IMR-90 (cell line): ENCODE measurements around the gene SLC8A1. TPM values are rescaled to one million over a fixed set of nuclear protein-coding genes. Genes with fewer than 3 reads are reported as not detected.

Experiments used
- ATAC-seq: fragments of 200-7000 bp; cut with Tn5 transposase; 2 replicates; pipeline ENCODE4 v1.9.1; 2020; ENCODE audit warnings: low read depth, mild to moderate bottlenecking, moderate library complexity
- BruUV-seq: library from RNA; stranded (reverse); fragments of 400-500 nt; replicated peaks from 2 replicates; lab custom pipeline; 2021; lab: Mats Ljungman, UMichigan
- CTCF ChIA-PET: fragments of 300-600 bp; formaldehyde crosslinking; extraction: SDS; loops from one replicate; lab custom pipeline; 2021; ENCODE audit warnings: antibody characterized with exemption; lab: Yijun Ruan, JAX
- POLR2A ChIA-PET: fragments of 300-600 bp; sonication (Branson Sonifier 250); formaldehyde crosslinking; loops from one replicate; lab custom pipeline; 2022; ENCODE audit warnings: antibody characterized with exemption; ENCODE audit not compliant: unreplicated experiment; lab: Charles Lee
- DNase-seq: peaks from one replicate; pipeline ENCODE4 v3.0.0; 2013
- H2AFZ ChIP-seq: replicated peaks from 2 replicates; pipeline ENCODE3; 2013; ENCODE audit warnings: low read length, mild to moderate bottlenecking; ENCODE audit not compliant: poor library complexity
- H2AK5ac ChIP-seq: 2 replicates; pipeline ENCODE4 v1.6.1; 2013; ENCODE audit warnings: low read depth, low read length, inconsistent platforms
- H2AK9ac ChIP-seq: replicated peaks from 2 replicates; pipeline ENCODE3; 2013; ENCODE audit warnings: mild to moderate bottlenecking, low read depth, low read length, moderate library complexity; ENCODE audit not compliant: poor library complexity
- H2BK120ac ChIP-seq: 2 replicates; pipeline ENCODE4 v1.6.1; 2013; ENCODE audit warnings: low read depth, low read length, inconsistent platforms
- H2BK15ac ChIP-seq: 3 replicates; pipeline ENCODE4 v1.6.1; 2013; ENCODE audit warnings: low read depth, low read length, inconsistent platforms
- H2BK20ac ChIP-seq: 2 replicates; pipeline ENCODE4 v1.6.1; 2013; ENCODE audit warnings: low read depth, mild to moderate bottlenecking, inconsistent platforms, low read length, moderate library complexity
- H2BK5ac ChIP-seq: 2 replicates; pipeline ENCODE4 v1.6.1; 2013; ENCODE audit warnings: mild to moderate bottlenecking, low read depth, low read length, inconsistent platforms; ENCODE audit not compliant: poor library complexity, severe bottlenecking
- H3K14ac ChIP-seq: replicated peaks from 2 replicates; pipeline ENCODE4 v1.6.1; 2013; ENCODE audit warnings: low read depth, low read length, inconsistent platforms
- H3K18ac ChIP-seq: 2 replicates; pipeline ENCODE4 v1.6.1; 2013; ENCODE audit warnings: low read depth, low read length, control low read depth
- H3K23ac ChIP-seq: 2 replicates; pipeline ENCODE4 v1.6.1; 2013; ENCODE audit warnings: low read depth, low read length, inconsistent platforms
- H3K27ac ChIP-seq: 2 replicates; pipeline ENCODE4 v1.5.1; 2013; ENCODE audit warnings: mild to moderate bottlenecking, control low read depth, low read length; ENCODE audit not compliant: insufficient read depth
- H3K27me3 ChIP-seq: 2 replicates; pipeline ENCODE4 v1.6.1; 2013; ENCODE audit warnings: low read length; ENCODE audit not compliant: control insufficient read depth, insufficient read depth
- H3K36me3 ChIP-seq: 2 replicates; pipeline ENCODE4 v1.6.1; 2013; ENCODE audit warnings: low read length, mixed read lengths; ENCODE audit not compliant: control insufficient read depth, insufficient read depth
- H3K4ac ChIP-seq: 2 replicates; pipeline ENCODE4 v1.6.1; 2013; ENCODE audit warnings: low read depth, low read length, inconsistent platforms
- H3K4me1 ChIP-seq: 2 replicates; pipeline ENCODE4 v1.6.1; 2013; ENCODE audit warnings: low read length, mixed read lengths; ENCODE audit not compliant: control insufficient read depth, insufficient read depth
- H3K4me2 ChIP-seq: 2 replicates; pipeline ENCODE4 v1.6.1; 2013; ENCODE audit warnings: low read depth, mild to moderate bottlenecking, control low read depth, low read length, moderate library complexity
- H3K4me3 ChIP-seq: 2 replicates; pipeline ENCODE4 v1.5.1; 2013; ENCODE audit warnings: low read depth, mild to moderate bottlenecking, control low read depth, low read length, moderate library complexity; ENCODE audit not compliant: insufficient read depth
- H3K56ac ChIP-seq: 2 replicates; pipeline ENCODE4 v1.6.1; 2013; ENCODE audit warnings: low read length, inconsistent platforms; ENCODE audit not compliant: insufficient read depth; ENCODE audit errors: extremely low read depth
- H3K79me1 ChIP-seq, 2 experiments: 2 replicates each; pipeline ENCODE4 v1.6.1; 2013; ENCODE audit warnings: low read length in 2 of 2, inconsistent platforms in 1 of 2, low read depth in 1 of 2
- H3K9ac ChIP-seq: 2 replicates; pipeline ENCODE4 v1.6.1; 2013; ENCODE audit warnings: low read depth, low read length, control low read depth
- H3K9me1 ChIP-seq: 2 replicates; pipeline ENCODE4 v1.6.1; 2013; ENCODE audit warnings: low read length, inconsistent platforms; ENCODE audit not compliant: insufficient read depth
- H3K9me3 ChIP-seq: 2 replicates; pipeline ENCODE4 v1.6.1; 2013; ENCODE audit warnings: low read length; ENCODE audit not compliant: control insufficient read depth, insufficient read depth
- H4K20me1 ChIP-seq: 2 replicates; pipeline ENCODE4 v1.6.1; 2013; ENCODE audit warnings: low read length, inconsistent platforms; ENCODE audit not compliant: insufficient read depth
- H4K5ac ChIP-seq: 2 replicates; pipeline ENCODE4 v1.6.1; 2013; ENCODE audit warnings: mild to moderate bottlenecking, low read depth, low read length, control low read depth
- H4K8ac ChIP-seq, 2 experiments: 2 replicates each; pipeline ENCODE4 v1.6.1; 2013; ENCODE audit warnings: low read depth in 2 of 2, low read length in 2 of 2, control low read depth in 1 of 2, inconsistent platforms in 1 of 2
- H4K91ac ChIP-seq: 2 replicates; pipeline ENCODE4 v1.6.1; 2013; ENCODE audit warnings: low read depth, low read length, inconsistent platforms; ENCODE audit not compliant: insufficient read depth
- CEBPB ChIP-seq: IDR thresholded peaks from 2 replicates; pipeline ENCODE4 v1.6.1; 2012; ENCODE audit warnings: low read depth, low read length, improper control_type of control experiment
- POLR2A ChIP-seq: IDR thresholded peaks from 2 replicates; pipeline ENCODE4 v1.6.1; 2012; ENCODE audit warnings: mild to moderate bottlenecking, low read depth, low read length
- WGBS, 2 experiments: methylation state at CpG; one replicate each; pipeline versions ENCODE4 v1.1.5 to v1.1.7; 2013; ENCODE audit warnings: missing lambda C conversion rate in 2 of 2; ENCODE audit not compliant: insufficient read length in 1 of 2; ENCODE audit errors: extremely low coverage in 2 of 2; 5-methylcytosine and 5-hydroxymethylcytosine counted together
- dilution Hi-C: fragments of 300-500 bp; cut with HindIII; formaldehyde crosslinking; loops from one replicate; pipeline ENCODE4 v1.14.3; 2018; ENCODE audit warnings: low sequenced_read_pairs; ENCODE audit not compliant: unreplicated experiment
- in situ Hi-C: fragments of 300-500 bp; cut with MboI; formaldehyde crosslinking; loops from 3 replicates; pipeline ENCODE4 v1.14.3; 2019; ENCODE audit warnings: low sequenced_read_pairs, inconsistent platforms, mixed read lengths
- intact Hi-C: fragments of 100-400 bp; cut with micrococcal nuclease; formaldehyde crosslinking; loops from 2 replicates; pipeline ENCODE4 v1.10.0; 2022
- polyA plus RNA-seq, 3 experiments: library from polyadenylated mRNA; depleted of rRNA; stranded (reverse); fragments of >200 nt; gene quantifications; 2 replicates each; pipeline ENCODE4 v1.2.3, GENCODE V29; 2012; ENCODE audit warnings: low replicate concordance in 1 of 3
- total RNA-seq: library from RNA; depleted of rRNA; stranded (reverse); fragments of >200 nt; gene quantifications from 2 replicates; pipeline ENCODE4 v1.2.3, GENCODE V29; 2012

Gene SLC8A1
- total and polyA plus RNA-seq, 2 of the 4 experiments (the other 2 are of a cell fraction), result 7.7 to 57.0 TPM

DNA sequence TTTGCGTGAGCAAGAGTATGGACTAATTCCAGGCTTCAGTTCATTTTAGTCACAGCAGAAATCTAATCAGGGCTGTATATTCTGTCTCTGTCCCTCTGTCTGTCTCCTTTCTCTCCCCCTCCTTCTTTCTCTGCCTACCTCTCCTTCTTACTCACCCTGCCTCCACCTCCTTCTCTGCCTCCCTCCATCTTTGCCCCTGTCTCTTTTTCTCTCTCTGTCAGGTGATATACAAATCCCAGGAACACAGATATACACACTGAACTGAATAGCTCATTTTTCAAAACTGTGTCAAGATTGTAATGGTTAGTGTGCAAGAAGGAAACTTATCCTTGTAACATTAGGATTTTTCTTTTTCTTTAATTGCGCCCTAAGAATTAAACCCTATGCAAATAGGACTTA lies 32.5 kb downstream of the SLC8A1 start:
- Histone ChIP-seq H3K14ac (no peak overlapping the region), H2BK5ac (no peak overlapping the region), H3K9ac (no peak overlapping the region), H2BK15ac (no peak overlapping the region), H2AK5ac (no peak overlapping the region), H3K27me3 (no peaks in the 10 kb centered on the region), H3K18ac (no peak overlapping the region), H3K27ac (no peak overlapping the region), H3K4me2 (no peak overlapping the region), H3K56ac (no peak overlapping the region), H3K4me1 (peaks cover 11% of the 10 kb centered on the region), H3K4ac (no peak overlapping the region), H4K8ac (no peak overlapping the region), H3K9me1 (peaks cover 14% of the 10 kb centered on the region), H3K79me1 (peaks cover 35 to 58% of the 10 kb centered on the region in 2 experiments), H4K20me1 (no peaks in the 10 kb centered on the region), H2BK20ac (no peak overlapping the region), H3K36me3 (no peaks in the 10 kb centered on the region), H3K4me3 (no peak overlapping the region), H4K5ac (0 out of 2 replicates have a peak overlapping the region, but pooled peaks have one; percentile 23), H2AFZ (no peak overlapping the region), H4K91ac (no peak overlapping the region), H2AK9ac (no peak overlapping the region), H3K9me3 (no peaks in the 10 kb centered on the region), H3K23ac (no peak overlapping the region), H2BK120ac (no peak overlapping the region)
- ATAC-seq, result no peak; the same call in 1 of the 2 replicates
- POLR2A ChIA-PET, result no interaction called here
- no CpG with 5 or more reads among the region's 2 CpGs for WGBS, 2 experiments
- dilution Hi-C loops (no loop called here), in situ Hi-C loops (no loop called here), intact Hi-C loops (no loop called here)
- no peak for DNase-seq
- no TSS peak for BruUV-seq
- TF ChIP-seq POLR2A, result no peak
- no peak for TF ChIP-seq CEBPB
- CTCF ChIA-PET, result no interaction called here
